HG03575 (cell line): ENCODE results near the gene CHIT1.

Source experiments
- ATAC-seq: cut with Tn5 transposase; IDR thresholded peaks from one replicate; pipeline ENCODE4 v1.9.1; 2021; ENCODE audit not compliant: unreplicated experiment, insufficient number of reproducible peaks, low FRiP score; ENCODE audit errors: extremely low read depth

Gene CHIT1

GRCh38 chr1:203167913-203168200 is 61.6 kb downstream of the CHIT1 start:
- ATAC-seq, result no peak

- no peak for ATAC-seq
These were observed 62.2 kb downstream of the CHIT1 start for GRCh38 chr1:203167026-203167912.

GRCh38 chr1:203166192-203166940 is 63.1 kb downstream of the CHIT1 start:
- ATAC-seq, result no peak
